ENCODE measurements around the gene MICOS13.
"Not testable (repeated sequence)": the region's sequence is repeated elsewhere in the genome, so short reads cannot be mapped to it uniquely, and the experiment has no call there.

MICOS13 gene

GRCh38 chr19:5700455-5701092 lies 20.3 kb upstream of the MICOS13 start:
- DNase-seq = no peak

GRCh38 chr19:5698635-5699422 lies 18.5 kb upstream of the MICOS13 start:
- no peak for DNase-seq

DNA sequence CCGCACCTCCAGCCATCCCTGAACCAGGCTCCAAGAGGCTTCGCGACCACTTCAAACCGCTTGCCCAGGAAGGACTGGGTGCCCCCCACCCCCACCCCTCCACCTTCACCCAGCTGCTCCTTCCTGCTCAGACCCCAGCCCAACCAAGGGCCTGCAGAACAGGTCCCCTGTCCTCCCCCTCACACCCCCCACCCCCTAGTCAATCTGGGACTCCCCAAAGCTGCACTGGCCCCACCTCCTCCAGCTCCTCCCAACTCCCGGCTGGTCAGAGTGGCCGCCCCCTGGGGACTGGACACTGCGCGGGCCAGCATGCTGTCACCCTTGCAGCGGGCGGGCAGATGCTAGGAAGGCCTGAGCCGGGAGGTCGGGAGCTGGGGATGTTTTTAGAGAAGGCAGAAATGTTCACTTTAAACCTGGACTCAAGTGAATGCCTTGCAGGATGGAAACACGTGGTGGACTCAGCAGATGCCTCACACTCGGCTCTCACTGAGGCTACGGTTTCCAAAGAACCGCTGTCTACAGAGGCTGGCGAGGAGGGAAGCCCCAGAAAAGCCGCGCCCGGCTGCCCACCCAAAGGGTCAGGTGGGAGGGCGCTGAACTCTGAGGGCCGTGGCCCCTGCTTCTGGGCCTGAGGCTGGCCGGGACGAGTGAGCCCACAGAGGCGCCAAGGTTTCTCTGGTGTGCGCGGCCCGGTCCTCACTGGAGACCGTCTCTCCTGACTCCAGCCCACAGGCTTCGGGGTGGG lies 17.7 kb upstream of the MICOS13 start:
- DNase-seq = no peak

DNA sequence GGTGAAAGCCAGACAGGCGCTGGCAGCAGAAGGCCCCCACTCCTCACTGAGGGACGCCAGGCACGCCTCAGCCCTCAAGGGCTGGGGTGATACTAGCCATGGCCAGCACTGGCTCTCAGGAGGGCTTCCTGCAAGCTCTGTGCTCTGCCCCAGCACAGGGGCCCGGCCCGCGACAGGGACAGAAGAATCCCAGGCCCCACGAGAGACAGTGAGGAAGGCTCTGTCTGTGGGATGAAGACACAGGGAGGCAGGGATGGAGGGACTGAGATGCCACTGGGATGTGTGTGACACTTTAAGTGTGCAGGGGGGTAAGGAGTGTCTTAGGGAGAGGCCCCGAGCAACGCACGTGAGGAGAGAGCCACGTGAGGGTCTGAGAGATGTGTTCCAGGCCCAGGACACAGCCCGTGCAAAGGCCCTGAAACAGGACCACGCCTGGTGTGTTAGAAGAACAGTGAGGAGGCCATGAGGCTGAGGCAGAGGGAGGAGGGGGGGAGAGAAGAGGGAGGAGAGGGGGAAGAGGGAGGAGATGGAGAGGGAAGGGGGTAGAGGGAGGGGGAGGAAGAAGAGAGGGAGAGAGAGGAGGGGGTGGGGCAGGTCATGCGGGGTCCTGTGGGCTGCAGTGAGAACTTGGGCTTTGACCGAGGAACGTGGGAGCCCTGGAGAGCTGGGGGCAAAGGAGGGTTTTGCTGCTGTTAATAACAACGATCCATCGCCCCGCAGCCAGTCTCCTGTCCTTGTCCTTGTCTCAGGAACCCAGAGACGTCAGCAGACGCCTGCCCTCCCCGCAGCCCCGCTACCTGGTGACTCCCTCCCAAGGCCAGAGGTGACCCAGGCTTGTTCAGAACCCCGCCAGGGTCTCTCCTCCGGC lies 16.9 kb upstream of the MICOS13 start:
- no peak for DNase-seq

DNA sequence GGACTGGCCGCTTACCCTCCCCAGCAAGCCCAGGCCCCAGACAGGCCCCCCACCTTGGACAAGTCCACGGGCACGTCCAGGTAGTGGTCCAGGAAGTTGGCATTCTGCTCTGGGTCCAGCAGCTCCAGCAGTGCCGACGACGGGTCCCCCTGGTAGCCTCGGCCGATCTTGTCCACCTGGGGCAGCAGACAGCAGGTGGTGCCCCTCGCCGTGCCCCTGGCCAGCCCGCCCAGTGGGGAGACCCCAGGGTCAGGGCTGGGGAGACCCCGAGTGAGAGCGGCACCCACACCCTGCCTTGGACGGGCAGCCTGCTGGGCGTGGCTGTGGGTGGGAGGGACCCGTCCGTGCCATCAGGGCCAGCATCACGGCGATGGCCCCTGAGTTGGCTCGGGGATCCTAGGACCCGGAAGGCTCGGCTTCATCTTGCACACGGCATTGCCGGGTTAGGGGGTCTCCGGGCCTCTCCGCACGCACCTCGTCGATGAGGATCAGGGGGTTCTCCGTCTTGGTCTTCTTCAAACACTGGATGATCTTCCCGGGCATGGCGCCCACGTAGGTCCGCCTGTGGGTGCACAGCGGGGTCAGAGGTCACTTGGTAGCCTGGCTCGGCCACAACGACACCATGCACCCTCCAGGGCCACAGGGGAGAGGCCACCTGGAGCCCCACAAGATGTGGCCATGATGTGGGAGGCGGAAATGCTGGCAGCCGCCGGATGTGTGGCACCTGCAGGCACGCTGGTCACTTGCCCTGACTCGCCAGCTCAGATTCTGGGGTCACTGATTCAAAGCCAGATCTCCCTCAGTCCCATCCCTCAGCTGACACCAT lies 16.1 kb upstream of the MICOS13 start:
- no peak for DNase-seq

DNA sequence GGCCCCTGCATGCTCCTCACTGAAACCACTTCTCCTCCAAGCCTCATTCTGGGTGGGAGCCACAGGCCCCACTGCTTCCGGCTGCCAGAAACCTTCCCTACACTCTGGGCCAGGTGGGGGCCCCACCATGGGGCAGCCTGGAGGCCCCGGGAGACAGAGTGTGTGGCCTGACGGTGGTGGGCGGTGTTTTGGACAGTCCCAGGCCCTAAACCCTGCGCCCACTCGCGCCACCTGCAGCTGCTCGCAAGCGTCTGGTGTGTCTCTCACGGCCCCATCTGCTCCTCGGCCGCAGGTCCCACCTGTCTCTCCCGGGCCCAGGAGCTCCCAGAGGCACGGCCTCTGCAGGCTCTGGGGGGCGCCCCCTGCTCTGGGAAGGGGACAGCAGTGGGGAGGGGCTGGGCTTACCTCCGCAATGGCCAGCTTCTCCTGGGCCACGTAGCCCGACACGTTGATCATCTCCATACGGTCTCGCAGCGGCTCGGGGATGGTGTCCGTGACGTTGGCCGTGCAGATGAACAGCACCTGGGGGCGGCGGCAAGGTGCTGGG lies 15.4 kb upstream of the MICOS13 start:
- no peak for DNase-seq

DNA sequence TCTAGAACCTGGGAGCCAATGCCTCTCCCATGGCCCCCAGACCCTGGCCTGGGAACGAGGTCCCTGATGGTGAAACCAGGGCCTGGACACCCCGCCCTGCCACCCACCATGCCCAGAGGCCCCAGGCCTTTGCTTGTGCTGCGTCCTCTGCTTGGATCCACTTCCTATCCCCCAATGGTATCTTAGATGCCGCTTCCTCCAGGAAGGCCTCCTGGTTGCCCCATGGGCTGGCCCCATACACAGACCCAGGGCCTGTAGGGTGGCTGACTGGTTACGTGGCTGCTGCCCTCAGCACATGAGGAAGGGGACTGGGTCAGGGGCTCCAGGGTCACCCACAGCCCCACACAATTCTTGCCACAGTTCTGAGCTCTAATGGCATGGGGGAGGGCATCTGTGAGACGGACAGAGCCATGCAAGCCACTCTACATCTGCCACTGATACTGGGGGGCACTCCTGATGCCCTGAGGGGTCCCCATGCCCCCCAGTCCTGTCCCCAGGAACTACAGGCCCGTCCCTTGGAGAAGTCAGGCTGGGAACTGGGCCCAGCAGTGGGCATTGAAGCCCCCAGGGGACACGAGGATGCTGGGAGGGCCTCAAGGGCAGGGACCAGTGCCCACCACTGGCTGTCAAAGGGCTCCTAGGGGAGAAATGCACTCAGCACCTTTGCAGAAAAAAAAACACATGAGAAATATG lies 14.8 kb upstream of the MICOS13 start:
- DNase-seq = no peak

DNA sequence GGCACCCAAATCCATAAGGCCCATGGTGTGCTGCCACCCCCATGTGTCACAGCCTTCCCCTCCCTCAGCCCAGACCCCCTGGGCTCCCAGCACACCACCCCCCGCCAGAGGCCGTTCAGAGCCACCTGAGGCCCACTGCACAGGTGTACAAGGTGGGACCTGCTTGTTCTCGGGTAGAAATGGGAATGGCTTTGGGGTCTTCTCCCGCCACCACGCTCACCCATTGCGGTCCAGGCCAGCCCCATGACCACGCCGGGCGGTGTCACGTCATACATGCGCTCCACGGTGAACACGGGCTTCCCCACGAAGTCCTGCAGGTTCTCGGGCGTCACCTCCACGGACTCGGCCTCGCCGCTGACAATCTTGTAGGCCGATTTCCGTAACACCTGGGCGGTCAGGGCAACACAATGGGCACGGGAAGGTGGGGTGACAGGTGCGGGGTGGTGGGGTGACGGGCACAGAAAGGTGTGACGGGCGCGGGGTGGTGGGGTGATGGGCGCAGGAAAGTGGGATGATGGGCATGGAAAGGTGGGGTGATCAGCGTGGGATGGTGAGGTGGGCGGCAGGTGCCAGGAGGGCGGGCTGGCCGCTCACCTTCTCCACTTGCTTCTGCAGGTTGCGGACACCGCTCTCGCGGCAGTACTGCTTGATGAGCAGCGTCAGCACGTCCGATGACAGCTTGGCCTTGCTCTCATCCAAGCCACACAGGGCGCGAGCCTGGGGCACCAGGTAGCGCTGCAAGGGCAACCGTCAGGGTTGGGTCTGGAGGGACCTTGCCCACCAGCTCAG lies 14.0 kb upstream of the MICOS13 start:
- no peak for DNase-seq

- DNase-seq = peak; percentile 77
These were observed 13.2 kb upstream of the MICOS13 start for GRCh38 chr19:5693195-5694166.

- no peak for DNase-seq
These were observed 12.4 kb upstream of the MICOS13 start for GRCh38 chr19:5692723-5693194.

DNA sequence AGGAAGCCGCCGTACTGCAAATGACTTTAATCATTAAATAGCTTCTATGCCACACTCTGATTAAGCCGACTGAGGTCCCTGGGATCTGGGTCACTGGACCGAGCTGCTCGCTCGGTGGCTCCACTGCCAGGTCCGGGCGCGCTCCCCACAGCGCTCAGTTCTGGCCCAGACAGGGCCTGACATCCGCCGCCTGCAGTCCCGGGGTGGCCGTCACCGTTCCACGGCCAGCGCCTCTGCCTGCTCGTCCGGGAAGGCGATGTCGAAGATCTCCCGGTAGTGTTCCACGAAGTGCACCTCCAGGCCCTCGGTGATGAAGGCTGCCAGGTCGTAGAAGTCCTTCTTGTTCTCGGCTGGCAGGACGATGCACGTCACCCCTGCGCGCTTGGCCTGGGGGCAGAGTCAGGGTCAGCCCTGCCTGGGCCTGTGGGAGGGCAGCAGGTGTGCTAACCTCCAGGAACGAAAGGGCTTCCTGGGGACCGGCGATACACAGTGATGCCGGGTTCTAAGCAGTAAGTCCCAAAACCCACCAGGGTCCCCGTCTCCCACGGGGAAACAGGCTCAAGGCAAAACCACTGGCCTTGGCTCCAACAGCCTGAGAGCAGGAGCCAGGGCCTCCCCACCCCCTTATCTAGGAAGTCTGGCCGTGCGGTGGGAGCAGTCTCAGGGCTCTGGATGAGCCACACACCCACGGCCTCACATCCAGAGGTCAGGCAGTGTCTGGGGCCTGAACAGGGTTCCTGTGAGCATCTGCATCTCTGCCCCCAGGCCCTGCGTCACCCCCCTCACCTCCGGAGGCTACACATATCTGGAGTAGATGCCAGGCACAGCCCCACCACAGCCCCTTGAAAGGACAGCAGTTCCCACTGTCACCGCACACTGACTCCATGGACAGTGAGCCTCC lies 11.8 kb upstream of the MICOS13 start:
- peak; percentile 78 for DNase-seq

- DNase-seq = peak; percentile 87
These were observed 10.9 kb upstream of the MICOS13 start for GRCh38 chr19:5690955-5691821.

DNA sequence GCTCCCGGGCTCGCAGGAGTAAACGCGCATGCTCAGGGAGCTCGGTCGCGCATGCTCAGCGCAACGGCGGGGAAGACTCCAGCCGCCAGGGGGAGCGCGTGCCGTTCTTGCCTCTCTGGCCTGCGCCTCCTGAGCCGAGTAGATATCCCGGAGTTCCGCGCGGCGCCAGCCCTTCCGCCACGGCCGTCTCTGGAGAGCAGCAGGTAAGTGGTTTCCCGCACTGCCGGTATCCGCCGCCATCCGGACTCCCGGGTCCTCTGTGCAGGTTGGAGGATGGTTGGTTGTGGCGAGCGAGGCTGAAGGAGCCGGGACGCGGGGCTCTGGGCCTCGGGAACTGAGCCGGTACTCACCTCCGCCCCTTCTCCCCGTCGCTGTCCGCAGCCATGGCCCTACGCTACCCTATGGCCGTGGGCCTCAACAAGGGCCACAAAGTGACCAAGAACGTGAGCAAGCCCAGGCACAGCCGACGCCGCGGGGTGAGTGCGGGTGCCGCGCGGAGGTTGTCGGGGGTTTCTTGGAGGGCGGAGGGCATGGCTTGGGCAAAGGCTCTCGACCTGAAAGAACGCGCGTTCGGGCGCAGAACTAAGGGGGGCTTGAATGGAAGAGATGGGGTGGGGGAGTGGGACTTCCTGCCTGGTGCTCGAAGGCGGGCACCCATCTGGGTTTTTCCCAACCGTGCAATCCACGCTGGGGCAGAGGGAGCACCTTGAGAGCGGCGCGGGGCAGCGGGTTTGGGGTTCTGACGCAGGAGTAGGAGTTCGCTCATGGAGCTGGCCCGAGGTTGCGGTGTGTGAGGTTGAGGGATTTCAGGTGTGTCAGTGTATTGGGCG lies 10.0 kb upstream of the MICOS13 start, which contains the start of gene RPL36:
TSS of gene RPL36 (plus strand) at position 171 of the 830 bp plus-strand sequence. CDS start at position 384, 213 bp downstream.
- DNase-seq = peak; percentile 100

GRCh38 chr19:5688262-5688881 lies 8.1 kb upstream of the MICOS13 start:
- not testable (repeated sequence) for DNase-seq

All from activated CD8-positive, alpha-beta memory T cell treated with anti-CD3 and anti-CD28 coated beads for 24 hours (primary cell).